Keratinocyte (primary cell): ENCODE results near the gene MAGEH1. TPM values are rescaled to one million over a fixed set of nuclear protein-coding genes. Genes with fewer than 3 reads are reported as not detected.
"Not testable (repeated sequence)": the region's sequence is repeated elsewhere in the genome, so short reads cannot be mapped to it uniquely, and the experiment has no call there.

Source experiments
- DNase-seq: peaks from one replicate; pipeline ENCODE4 v3.0.0-alpha.2; 2011; ENCODE audit warnings: low read depth, missing footprints, low spot score
- FAIRE-seq: peaks from 2 replicates; lab custom pipeline; 2011; peaks lifted over from hg19 to GRCh38; lab: Jason Lieb, UNC
- H2AFZ ChIP-seq: 2 replicates; pipeline ENCODE4 v1.6.0; 2012; ENCODE audit warnings: low read length, control low read depth, inconsistent platforms; ENCODE audit not compliant: control insufficient read depth
- H3K27ac ChIP-seq: 2 replicates; pipeline ENCODE4 v1.5.1; 2011; ENCODE audit warnings: low read length; ENCODE audit not compliant: control insufficient read depth, insufficient read depth
- H3K27me3 ChIP-seq: 3 replicates; pipeline ENCODE4 v1.6.0; 2011; ENCODE audit warnings: low read length; ENCODE audit not compliant: control insufficient read depth, insufficient read depth; ENCODE audit errors: extremely low read depth
- H3K36me3 ChIP-seq, 2 experiments: 2 replicates in 1 of 2; 3 replicates in 1 of 2; pipeline ENCODE4 v1.5.1; 2011; ENCODE audit warnings: low read length in 2 of 2, mild to moderate bottlenecking in 1 of 2; ENCODE audit not compliant: control insufficient read depth in 2 of 2, insufficient read depth in 2 of 2; ENCODE audit errors: extremely low read depth in 1 of 2
- H3K4me1 ChIP-seq: 3 replicates; pipeline ENCODE4 v1.5.1; 2011; ENCODE audit warnings: low read length; ENCODE audit not compliant: control insufficient read depth, insufficient read depth; ENCODE audit errors: extremely low read depth
- H3K4me2 ChIP-seq: 3 replicates; pipeline ENCODE4 v1.6.0; 2011; ENCODE audit warnings: low read depth, low read length; ENCODE audit not compliant: control insufficient read depth, insufficient read depth; ENCODE audit errors: extremely low read depth
- H3K4me3 ChIP-seq, 3 experiments: fragments of 200-600 bp in 1 of 3; sonication (generic) in 1 of 3; 2 replicates in 2 of 3; 3 replicates in 1 of 3; pipeline ENCODE4 v1.5.1; 2011 to 2016; ENCODE audit warnings: low read length in 3 of 3, mild to moderate bottlenecking in 3 of 3, control low read depth in 2 of 3, inconsistent platforms in 1 of 3, low read depth in 1 of 3, mixed read lengths in 1 of 3, mixed run types in 1 of 3, moderate library complexity in 1 of 3; ENCODE audit not compliant: control insufficient read depth in 2 of 3, insufficient read depth in 2 of 3; ENCODE audit errors: extremely low read depth in 1 of 3
- H3K79me2 ChIP-seq: 2 replicates; pipeline ENCODE4 v1.6.0; 2012; ENCODE audit warnings: low read length; ENCODE audit not compliant: control insufficient read depth, insufficient read depth
- H3K9ac ChIP-seq: 3 replicates; pipeline ENCODE4 v1.6.0; 2011; ENCODE audit warnings: low read length; ENCODE audit not compliant: control insufficient read depth, insufficient read depth; ENCODE audit errors: extremely low read depth
- H3K9me1 ChIP-seq: 3 replicates; pipeline ENCODE4 v1.6.0; 2011; ENCODE audit warnings: low read length; ENCODE audit not compliant: control insufficient read depth, insufficient read depth; ENCODE audit errors: extremely low read depth
- H3K9me3 ChIP-seq: 2 replicates; pipeline ENCODE4 v1.5.1; 2012; ENCODE audit warnings: low read depth, low read length; ENCODE audit not compliant: control insufficient read depth
- H4K20me1 ChIP-seq: 3 replicates; pipeline ENCODE4 v1.6.0; 2011; ENCODE audit warnings: low read length; ENCODE audit not compliant: control insufficient read depth, insufficient read depth; ENCODE audit errors: extremely low read depth
- dilution Hi-C: fragments of 300-500 bp; cut with MboI; formaldehyde crosslinking; loops from one replicate; pipeline ENCODE4 v1.7.0; 2020; ENCODE audit warnings: low sequenced_read_pairs; ENCODE audit not compliant: extremely low pct_ligation_motif_present
- polyA plus RNA-seq, 5 experiments: library from polyadenylated mRNA; depleted of rRNA in 3 of 5; stranded (reverse) in 3 of 5; stranded (forward) in 1 of 5; unstranded in 1 of 5; fragments of >200 nt; gene quantifications; 1 replicate in 1 of 5; 2 replicates in 3 of 5; 3 replicates in 1 of 5; pipeline versions ENCODE4 v1.2.1 to v1.2.3, GENCODE V29; 2011 to 2012; ENCODE audit warnings: missing spikeins in 2 of 5, low read depth in 1 of 5, low replicate concordance in 1 of 5

The MAGEH1 gene
- polyA plus RNA-seq, 1 donor (not counting 4 experiments of a cell fraction or from before 2014, with no cell fraction given), result 6.7 TPM

- H3K9me1 ChIP-seq, H3K4me2 ChIP-seq, H3K4me1 ChIP-seq, DNase-seq, H4K20me1 ChIP-seq, H3K27ac ChIP-seq, H3K9me3 ChIP-seq, FAIRE-seq, H3K36me3 ChIP-seq, H3K4me3 ChIP-seq, H3K27me3 ChIP-seq, H3K79me2 ChIP-seq, dilution Hi-C loops, H2AFZ ChIP-seq, H3K9ac ChIP-seq: not testable (repeated sequence)
Measured at GRCh38 chrX:55459926-55460325, 8.0 kb downstream of the MAGEH1 start.

GRCh38 chrX:55464050-55464449 is 12.1 kb downstream of the MAGEH1 start:
- H3K79me2 ChIP-seq, H3K27ac ChIP-seq, DNase-seq, H3K4me3 ChIP-seq, H3K4me2 ChIP-seq, H3K9me3 ChIP-seq, H3K36me3 ChIP-seq, H2AFZ ChIP-seq, H3K9me1 ChIP-seq, H3K9ac ChIP-seq, H3K4me1 ChIP-seq, H3K27me3 ChIP-seq, dilution Hi-C loops, H4K20me1 ChIP-seq: not testable (repeated sequence)
- FAIRE-seq, result peak; percentile 32

- dilution Hi-C loops, FAIRE-seq, H3K4me1 ChIP-seq, H3K9ac ChIP-seq, H3K36me3 ChIP-seq, DNase-seq, H4K20me1 ChIP-seq, H3K4me3 ChIP-seq, H3K9me3 ChIP-seq, H3K27ac ChIP-seq, H3K79me2 ChIP-seq, H2AFZ ChIP-seq, H3K27me3 ChIP-seq, H3K4me2 ChIP-seq, H3K9me1 ChIP-seq: not testable (repeated sequence)
Measured at GRCh38 chrX:55465108-55465507, 13.2 kb downstream of the MAGEH1 start.

GRCh38 chrX:55465791-55466190 is 13.9 kb downstream of the MAGEH1 start:
- DNase-seq, H3K27ac ChIP-seq, dilution Hi-C loops, H3K27me3 ChIP-seq, H3K36me3 ChIP-seq, H3K9me1 ChIP-seq, H3K4me3 ChIP-seq, H3K79me2 ChIP-seq, H3K4me2 ChIP-seq, H3K9me3 ChIP-seq, H4K20me1 ChIP-seq, H3K9ac ChIP-seq, H3K4me1 ChIP-seq, H2AFZ ChIP-seq: not testable (repeated sequence)
- peak; percentile 60 for FAIRE-seq

GRCh38 chrX:55479956-55480355 is 28.0 kb downstream of the MAGEH1 start:
- H3K9me1 ChIP-seq, H2AFZ ChIP-seq, dilution Hi-C loops, H3K27ac ChIP-seq, H4K20me1 ChIP-seq, H3K4me1 ChIP-seq, H3K4me3 ChIP-seq, DNase-seq, H3K36me3 ChIP-seq, H3K79me2 ChIP-seq, H3K27me3 ChIP-seq, FAIRE-seq, H3K9me3 ChIP-seq, H3K4me2 ChIP-seq, H3K9ac ChIP-seq: not testable (repeated sequence)
